HepG2 (cell line): ENCODE data around the gene SMIM29. TPM values are rescaled to one million over a fixed set of nuclear protein-coding genes. Genes with fewer than 3 reads are reported as not detected.

Source experiments
- AGO2 ChIP-seq: fragments of 200-400 bp; formaldehyde crosslinking; optimal IDR thresholded peaks from 2 replicates; pipeline ENCODE3; 2017; ENCODE audit warnings: mild to moderate bottlenecking, low read depth, low read length, moderate library complexity
- BATF2 ChIP-seq: sonication (generic); formaldehyde crosslinking; IDR thresholded peaks from 2 replicates; pipeline ENCODE4 v1.8.0; 2022; ENCODE audit warnings: mild to moderate bottlenecking, missing genetic modification reagents, moderate library complexity
- JDP2 ChIP-seq: sonication (generic); formaldehyde crosslinking; IDR thresholded peaks from 2 replicates; pipeline ENCODE4 v1.8.1; 2022; ENCODE audit warnings: missing genetic modification reagents, borderline replicate concordance
- KDM6A ChIP-seq: IDR thresholded peaks from 2 replicates; pipeline ENCODE4 v1.6.1; 2016; ENCODE audit warnings: low read depth
- MEIS1 ChIP-seq: sonication (generic); formaldehyde crosslinking; IDR thresholded peaks from 2 replicates; pipeline ENCODE4 v1.9.0; 2021; ENCODE audit warnings: mild to moderate bottlenecking, missing genetic modification reagents, moderate library complexity, borderline replicate concordance
- MEIS2 ChIP-seq: sonication (generic); formaldehyde crosslinking; IDR thresholded peaks from 2 replicates; pipeline ENCODE4 v1.9.0; 2021; ENCODE audit warnings: mild to moderate bottlenecking, missing genetic modification reagents
- PHF8 ChIP-seq: sonication (generic); formaldehyde crosslinking; IDR thresholded peaks from 2 replicates; pipeline ENCODE4 v1.5.0; 2020; ENCODE audit warnings: missing genetic modification reagents
- RXRA ChIP-seq: sonication (generic); formaldehyde crosslinking; IDR thresholded peaks from 2 replicates; pipeline ENCODE4 v1.5.1; 2020; ENCODE audit warnings: missing genetic modification reagents
- SP2 ChIP-seq: sonication (generic); formaldehyde crosslinking; IDR thresholded peaks from 2 replicates; pipeline ENCODE4 v1.5.1; 2020; ENCODE audit warnings: mild to moderate bottlenecking, missing genetic modification reagents
- SRSF9 ChIP-seq: fragments of 200-400 bp; formaldehyde crosslinking; IDR thresholded peaks from 2 replicates; pipeline ENCODE4 v1.6.1; 2018; ENCODE audit warnings: borderline replicate concordance, mild to moderate bottlenecking, low read depth, low read length; ENCODE audit not compliant: insufficient read depth, poor library complexity, severe bottlenecking
- TAF1 ChIP-seq: sonication (generic); formaldehyde crosslinking; IDR thresholded peaks from 2 replicates; pipeline ENCODE4 v1.4.0; 2020; ENCODE audit warnings: missing genetic modification reagents
- THYN1 ChIP-seq: sonication (generic); formaldehyde crosslinking; IDR thresholded peaks from 2 replicates; pipeline ENCODE4 v1.8.1; 2023; ENCODE audit warnings: low read depth, mild to moderate bottlenecking, moderate library complexity, missing genetic modification reagents, borderline replicate concordance
- UBTF ChIP-seq: sonication (generic); formaldehyde crosslinking; IDR thresholded peaks from 2 replicates; pipeline ENCODE4 v1.4.0; 2020; ENCODE audit warnings: mild to moderate bottlenecking, missing genetic modification reagents
- polyA plus RNA-seq, 8 experiments: library from polyadenylated mRNA; depleted of rRNA in 3 of 8; stranded (reverse) in 7 of 8; unstranded in 1 of 8; fragments of >200 nt; fragmentation: Illumina TruSeq in 4 of 8; extraction: Trizol in 4 of 8; gene quantifications; 2 replicates each; pipeline versions ENCODE4 v1.2.1 to v1.2.3, GENCODE V29; 2011 to 2016; ENCODE audit warnings: low read depth in 4 of 8, missing spikeins in 1 of 8, mixed read lengths in 1 of 8; ENCODE audit not compliant: insufficient read depth in 1 of 8
- total RNA-seq, 5 experiments: library from RNA; depleted of rRNA; stranded (reverse); fragments of >200 nt; fragmentation: Illumina TruSeq; extraction: Trizol; gene quantifications; 2 replicates each; pipeline ENCODE4 v1.2.3, GENCODE V29; 2016; ENCODE audit warnings: low read depth in 1 of 5
- TF ChIP-seq, protein P1 (sequence below): sonication (generic); formaldehyde crosslinking; IDR thresholded peaks from 2 replicates; pipeline ENCODE4 v1.4.0; 2020; ENCODE audit warnings: low read depth, mild to moderate bottlenecking, missing genetic modification reagents
- TF ChIP-seq, protein P2 (sequence below): sonication (generic); formaldehyde crosslinking; IDR thresholded peaks from 2 replicates; pipeline ENCODE4 v1.9.0; 2021; ENCODE audit warnings: missing genetic modification reagents, mild to moderate bottlenecking, borderline replicate concordance
- TF ChIP-seq, protein P3 (sequence below): sonication (generic); formaldehyde crosslinking; IDR thresholded peaks from 2 replicates; pipeline ENCODE4 v1.5.1; 2020; ENCODE audit warnings: mild to moderate bottlenecking, moderate library complexity, missing genetic modification reagents
- TF ChIP-seq, protein P4 (sequence below): sonication (generic); formaldehyde crosslinking; IDR thresholded peaks from 2 replicates; pipeline ENCODE4 v1.5.0; 2020; ENCODE audit warnings: mild to moderate bottlenecking, missing genetic modification reagents

The SMIM29 gene
- total and polyA plus RNA-seq, 2 of the 13 experiments (the other 11 are each of a cell fraction or from before 2014, with no cell fraction given): 8.8 to 15.3 TPM

GRCh38 chr6:34276881-34277762 lies 28.3 kb upstream of the SMIM29 start (continued):
- TF ChIP-seq MEIS2 (CRISPR knock-in tag) (no peak), MEIS1 (CRISPR knock-in tag) (no peak), RXRA (CRISPR knock-in tag) (peak; percentile 99), BATF2 (CRISPR knock-in tag) (no peak), SP2 (CRISPR knock-in tag) (no peak), JDP2 (no peak), PHF8 (CRISPR knock-in tag) (no peak), KDM6A (CRISPR knock-in tag) (peak; percentile 37; the same call in 1 of the 2 replicates), SRSF9 (no peak), UBTF (CRISPR knock-in tag) (peak; percentile 28; the same call in 1 of the 2 replicates), TAF1 (CRISPR knock-in tag) (no peak), THYN1 (no peak), AGO2 (no peak)
- TF ChIP-seq, protein P1, sequence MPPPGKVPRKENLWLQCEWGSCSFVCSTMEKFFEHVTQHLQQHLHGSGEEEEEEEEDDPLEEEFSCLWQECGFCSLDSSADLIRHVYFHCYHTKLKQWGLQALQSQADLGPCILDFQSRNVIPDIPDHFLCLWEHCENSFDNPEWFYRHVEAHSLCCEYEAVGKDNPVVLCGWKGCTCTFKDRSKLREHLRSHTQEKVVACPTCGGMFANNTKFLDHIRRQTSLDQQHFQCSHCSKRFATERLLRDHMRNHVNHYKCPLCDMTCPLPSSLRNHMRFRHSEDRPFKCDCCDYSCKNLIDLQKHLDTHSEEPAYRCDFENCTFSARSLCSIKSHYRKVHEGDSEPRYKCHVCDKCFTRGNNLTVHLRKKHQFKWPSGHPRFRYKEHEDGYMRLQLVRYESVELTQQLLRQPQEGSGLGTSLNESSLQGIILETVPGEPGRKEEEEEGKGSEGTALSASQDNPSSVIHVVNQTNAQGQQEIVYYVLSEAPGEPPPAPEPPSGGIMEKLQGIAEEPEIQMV (CRISPR knock-in tag): no peak
- TF ChIP-seq, protein P2, sequence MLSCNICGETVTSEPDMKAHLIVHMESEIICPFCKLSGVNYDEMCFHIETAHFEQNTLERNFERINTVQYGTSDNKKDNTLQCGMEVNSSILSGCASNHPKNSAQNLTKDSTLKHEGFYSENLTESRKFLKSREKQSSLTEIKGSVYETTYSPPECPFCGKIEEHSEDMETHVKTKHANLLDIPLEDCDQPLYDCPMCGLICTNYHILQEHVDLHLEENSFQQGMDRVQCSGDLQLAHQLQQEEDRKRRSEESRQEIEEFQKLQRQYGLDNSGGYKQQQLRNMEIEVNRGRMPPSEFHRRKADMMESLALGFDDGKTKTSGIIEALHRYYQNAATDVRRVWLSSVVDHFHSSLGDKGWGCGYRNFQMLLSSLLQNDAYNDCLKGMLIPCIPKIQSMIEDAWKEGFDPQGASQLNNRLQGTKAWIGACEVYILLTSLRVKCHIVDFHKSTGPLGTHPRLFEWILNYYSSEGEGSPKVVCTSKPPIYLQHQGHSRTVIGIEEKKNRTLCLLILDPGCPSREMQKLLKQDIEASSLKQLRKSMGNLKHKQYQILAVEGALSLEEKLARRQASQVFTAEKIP: no peak
- TF ChIP-seq, protein P3, sequence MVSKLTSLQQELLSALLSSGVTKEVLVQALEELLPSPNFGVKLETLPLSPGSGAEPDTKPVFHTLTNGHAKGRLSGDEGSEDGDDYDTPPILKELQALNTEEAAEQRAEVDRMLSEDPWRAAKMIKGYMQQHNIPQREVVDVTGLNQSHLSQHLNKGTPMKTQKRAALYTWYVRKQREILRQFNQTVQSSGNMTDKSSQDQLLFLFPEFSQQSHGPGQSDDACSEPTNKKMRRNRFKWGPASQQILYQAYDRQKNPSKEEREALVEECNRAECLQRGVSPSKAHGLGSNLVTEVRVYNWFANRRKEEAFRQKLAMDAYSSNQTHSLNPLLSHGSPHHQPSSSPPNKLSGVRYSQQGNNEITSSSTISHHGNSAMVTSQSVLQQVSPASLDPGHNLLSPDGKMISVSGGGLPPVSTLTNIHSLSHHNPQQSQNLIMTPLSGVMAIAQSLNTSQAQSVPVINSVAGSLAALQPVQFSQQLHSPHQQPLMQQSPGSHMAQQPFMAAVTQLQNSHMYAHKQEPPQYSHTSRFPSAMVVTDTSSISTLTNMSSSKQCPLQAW (CRISPR knock-in tag): peak; percentile 82
- TF ChIP-seq, protein P4, sequence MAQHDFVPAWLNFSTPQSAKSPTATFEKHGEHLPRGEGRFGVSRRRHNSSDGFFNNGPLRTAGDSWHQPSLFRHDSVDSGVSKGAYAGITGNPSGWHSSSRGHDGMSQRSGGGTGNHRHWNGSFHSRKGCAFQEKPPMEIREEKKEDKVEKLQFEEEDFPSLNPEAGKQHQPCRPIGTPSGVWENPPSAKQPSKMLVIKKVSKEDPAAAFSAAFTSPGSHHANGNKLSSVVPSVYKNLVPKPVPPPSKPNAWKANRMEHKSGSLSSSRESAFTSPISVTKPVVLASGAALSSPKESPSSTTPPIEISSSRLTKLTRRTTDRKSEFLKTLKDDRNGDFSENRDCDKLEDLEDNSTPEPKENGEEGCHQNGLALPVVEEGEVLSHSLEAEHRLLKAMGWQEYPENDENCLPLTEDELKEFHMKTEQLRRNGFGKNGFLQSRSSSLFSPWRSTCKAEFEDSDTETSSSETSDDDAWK (CRISPR knock-in tag): no peak
